ENCODE measurements around the gene BEGAIN. TPM values are rescaled to one million over a fixed set of nuclear protein-coding genes. Genes with fewer than 3 reads are reported as not detected.

Gene BEGAIN
- total and polyA plus RNA-seq, 2 donors, result 1.8 to 3.1 TPM

GRCh38 chr14:100556936-100557505 lies 30.2 kb downstream of the BEGAIN start:
- WGBS, result 69% methylated on average over 22 of the region's 22 CpGs
- Histone ChIP-seq H3K4me3 (ENCODE audit: low read depth, low read length) (no peak overlapping the region), H3K36me3 (ENCODE audit: insufficient read depth) (no peaks in the 10 kb centered on the region), H3K27ac (ENCODE audit: low read depth) (no peak overlapping the region), H3K4me1 (ENCODE audit: insufficient read depth) (no peaks in the 10 kb centered on the region)
- DNase-seq (ENCODE audit: extremely low spot score), result no peak

- Histone ChIP-seq H3K4me1 (ENCODE audit: insufficient read depth) (no peaks in the 10 kb centered on the region), H3K36me3 (ENCODE audit: insufficient read depth) (no peaks in the 10 kb centered on the region), H3K4me3 (ENCODE audit: low read depth, low read length) (no peak overlapping the region), H3K27ac (ENCODE audit: low read depth) (no peak overlapping the region)
- 83% methylated on average over 12 of the region's 12 CpGs for whole genome bisulfite sequencing
- DNase-seq (ENCODE audit: extremely low spot score), result no peak
Observed at GRCh38 chr14:100556140-100556475, 31.1 kb downstream of the BEGAIN start.

GRCh38 chr14:100555436-100556139 lies 31.6 kb downstream of the BEGAIN start:
- Histone ChIP-seq H3K4me3 (ENCODE audit: low read depth, low read length) (no peak overlapping the region), H3K4me1 (ENCODE audit: insufficient read depth) (no peaks in the 10 kb centered on the region), H3K36me3 (ENCODE audit: insufficient read depth) (no peaks in the 10 kb centered on the region), H3K27ac (ENCODE audit: low read depth) (no peak overlapping the region)
- no peak for DNase-seq (ENCODE audit: extremely low spot score)
- WGBS, result 81% methylated on average over 24 of the region's 24 CpGs

- DNase-seq (ENCODE audit: extremely low spot score), result no peak
- no peaks in the 10 kb centered on the region for H3K4me1 ChIP-seq (ENCODE audit: insufficient read depth)
- H3K4me3 ChIP-seq (ENCODE audit: low read depth, low read length), result no peak overlapping the region
- H3K27ac ChIP-seq (ENCODE audit: low read depth), result no peak overlapping the region
- WGBS, result 94% methylated on average over 17 of the region's 17 CpGs
- no peaks in the 10 kb centered on the region for H3K36me3 ChIP-seq (ENCODE audit: insufficient read depth)
Observed at GRCh38 chr14:100554696-100555320, 32.4 kb downstream of the BEGAIN start.

GRCh38 chr14:100554082-100554677 lies 33.0 kb downstream of the BEGAIN start:
- Histone ChIP-seq H3K36me3 (ENCODE audit: insufficient read depth) (no peaks in the 10 kb centered on the region), H3K4me3 (ENCODE audit: low read depth, low read length) (no peak overlapping the region), H3K4me1 (ENCODE audit: insufficient read depth) (no peaks in the 10 kb centered on the region), H3K27ac (ENCODE audit: low read depth) (no peak overlapping the region)
- no peak for DNase-seq (ENCODE audit: extremely low spot score)
- 56% methylated on average over 19 of the region's 19 CpGs for WGBS

GRCh38 chr14:100553471-100553870 lies 33.7 kb downstream of the BEGAIN start:
- H3K4me1 ChIP-seq (ENCODE audit: insufficient read depth), result no peaks in the 10 kb centered on the region
- no peak overlapping the region for H3K27ac ChIP-seq (ENCODE audit: low read depth)
- 95% methylated on average over 5 of the region's 5 CpGs for WGBS
- no peaks in the 10 kb centered on the region for H3K36me3 ChIP-seq (ENCODE audit: insufficient read depth)
- H3K4me3 ChIP-seq (ENCODE audit: low read depth, low read length), result no peak overlapping the region
- DNase-seq (ENCODE audit: extremely low spot score), result no peak

- no peaks in the 10 kb centered on the region for H3K4me1 ChIP-seq (ENCODE audit: insufficient read depth)
- H3K36me3 ChIP-seq (ENCODE audit: insufficient read depth), result no peaks in the 10 kb centered on the region
- 90% methylated on average over 16 of the region's 16 CpGs for WGBS
- no peak for DNase-seq (ENCODE audit: extremely low spot score)
- H3K27ac ChIP-seq (ENCODE audit: low read depth), result no peak overlapping the region
- no peak overlapping the region for H3K4me3 ChIP-seq (ENCODE audit: low read depth, low read length)
Observed at GRCh38 chr14:100552524-100553125, 34.6 kb downstream of the BEGAIN start.

GRCh38 chr14:100551056-100551455 lies 36.2 kb downstream of the BEGAIN start:
- DNase-seq (ENCODE audit: extremely low spot score), result no peak
- no peak overlapping the region for H3K27ac ChIP-seq (ENCODE audit: low read depth)
- H3K4me1 ChIP-seq (ENCODE audit: insufficient read depth), result no peaks in the 10 kb centered on the region
- WGBS, result 91% methylated on average over 11 of the region's 11 CpGs
- no peaks in the 10 kb centered on the region for H3K36me3 ChIP-seq (ENCODE audit: insufficient read depth)
- no peak overlapping the region for H3K4me3 ChIP-seq (ENCODE audit: low read depth, low read length)

GRCh38 chr14:100549834-100550625 lies 37.2 kb downstream of the BEGAIN start:
- 78% methylated on average over 29 of the region's 29 CpGs for WGBS
- Histone ChIP-seq H3K36me3 (ENCODE audit: insufficient read depth) (no peaks in the 10 kb centered on the region), H3K4me1 (ENCODE audit: insufficient read depth) (no peaks in the 10 kb centered on the region), H3K4me3 (ENCODE audit: low read depth, low read length) (no peak overlapping the region), H3K27ac (ENCODE audit: low read depth) (no peak overlapping the region)
- no peak for DNase-seq (ENCODE audit: extremely low spot score)

GRCh38 chr14:100548939-100549338 lies 38.3 kb downstream of the BEGAIN start:
- H3K4me1 ChIP-seq (ENCODE audit: insufficient read depth), result no peaks in the 10 kb centered on the region
- no peaks in the 10 kb centered on the region for H3K36me3 ChIP-seq (ENCODE audit: insufficient read depth)
- H3K27ac ChIP-seq (ENCODE audit: low read depth), result no peak overlapping the region
- no peak for DNase-seq (ENCODE audit: extremely low spot score)
- H3K4me3 ChIP-seq (ENCODE audit: low read depth, low read length), result no peak overlapping the region
- WGBS, result 92% methylated on average over 15 of the region's 15 CpGs

GRCh38 chr14:100548295-100548655 lies 38.9 kb downstream of the BEGAIN start:
- Histone ChIP-seq H3K27ac (ENCODE audit: low read depth) (no peak overlapping the region), H3K4me1 (ENCODE audit: insufficient read depth) (no peaks in the 10 kb centered on the region), H3K36me3 (ENCODE audit: insufficient read depth) (no peaks in the 10 kb centered on the region), H3K4me3 (ENCODE audit: low read depth, low read length) (no peak overlapping the region)
- 76% methylated on average over 5 of the region's 5 CpGs for WGBS
- no peak for DNase-seq (ENCODE audit: extremely low spot score)

GRCh38 chr14:100547633-100548294 lies 39.5 kb downstream of the BEGAIN start:
- H3K36me3 ChIP-seq (ENCODE audit: insufficient read depth), result no peaks in the 10 kb centered on the region
- no peak overlapping the region for H3K27ac ChIP-seq (ENCODE audit: low read depth)
- peak; percentile 36 for DNase-seq (ENCODE audit: extremely low spot score)
- WGBS, result 67% methylated on average over 18 of the region's 18 CpGs
- no peak overlapping the region for H3K4me3 ChIP-seq (ENCODE audit: low read depth, low read length)
- no peaks in the 10 kb centered on the region for H3K4me1 ChIP-seq (ENCODE audit: insufficient read depth)

GRCh38 chr14:100546051-100546443 lies 41.2 kb downstream of the BEGAIN start:
- WGBS, result 26% methylated on average over 24 of the region's 28 CpGs
- Histone ChIP-seq H3K27ac (ENCODE audit: low read depth) (no peak overlapping the region), H3K36me3 (ENCODE audit: insufficient read depth) (no peaks in the 10 kb centered on the region), H3K4me1 (ENCODE audit: insufficient read depth) (no peaks in the 10 kb centered on the region), H3K4me3 (ENCODE audit: low read depth, low read length) (no peak overlapping the region)
- no peak for DNase-seq (ENCODE audit: extremely low spot score)
